Hepatocyte (in vitro differentiated cells): ENCODE results near the gene DBT.

Experiments used
- EZH2 ChIP-seq: fragments of 200-600 bp; sonication (generic); IDR thresholded peaks from 2 replicates; pipeline ENCODE4 v1.6.1; 2016; ENCODE audit warnings: antibody characterized with exemption, mild to moderate bottlenecking, borderline replicate concordance
- EZH2phosphoT487 ChIP-seq: fragments of 200-600 bp; sonication (generic); IDR thresholded peaks from one replicate; pipeline ENCODE4 v1.6.1; 2018; ENCODE audit warnings: antibody characterized with exemption, mild to moderate bottlenecking, low read depth, moderate library complexity; ENCODE audit not compliant: unreplicated experiment, severe bottlenecking
- TF ChIP-seq, protein P1 (sequence below): fragments of 200-600 bp; sonication (generic); IDR thresholded peaks from 2 replicates; pipeline ENCODE4 v1.5.1; 2016; ENCODE audit warnings: antibody characterized with exemption, mild to moderate bottlenecking; ENCODE audit not compliant: poor library complexity

DNA sequence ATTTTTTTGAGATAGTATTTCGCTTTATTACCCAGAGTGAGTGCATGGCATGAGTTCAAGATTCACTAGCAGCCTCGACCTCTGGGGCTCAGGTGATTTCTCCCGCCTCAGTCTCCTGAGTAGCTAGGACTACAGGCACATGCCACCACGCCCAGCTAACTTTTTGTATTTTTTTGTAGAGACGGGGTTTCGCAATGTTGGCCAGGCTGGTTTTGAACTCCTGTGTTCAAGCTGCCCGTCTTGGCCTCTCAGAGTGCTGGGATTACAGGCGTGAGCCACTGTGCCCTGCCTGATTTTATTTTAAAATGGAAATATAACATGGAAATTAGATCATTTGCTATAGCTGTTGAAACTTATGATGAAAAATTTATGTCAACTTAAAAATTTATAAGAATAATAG lies 46.5 kb upstream of the DBT start:
- TF ChIP-seq, protein P1, sequence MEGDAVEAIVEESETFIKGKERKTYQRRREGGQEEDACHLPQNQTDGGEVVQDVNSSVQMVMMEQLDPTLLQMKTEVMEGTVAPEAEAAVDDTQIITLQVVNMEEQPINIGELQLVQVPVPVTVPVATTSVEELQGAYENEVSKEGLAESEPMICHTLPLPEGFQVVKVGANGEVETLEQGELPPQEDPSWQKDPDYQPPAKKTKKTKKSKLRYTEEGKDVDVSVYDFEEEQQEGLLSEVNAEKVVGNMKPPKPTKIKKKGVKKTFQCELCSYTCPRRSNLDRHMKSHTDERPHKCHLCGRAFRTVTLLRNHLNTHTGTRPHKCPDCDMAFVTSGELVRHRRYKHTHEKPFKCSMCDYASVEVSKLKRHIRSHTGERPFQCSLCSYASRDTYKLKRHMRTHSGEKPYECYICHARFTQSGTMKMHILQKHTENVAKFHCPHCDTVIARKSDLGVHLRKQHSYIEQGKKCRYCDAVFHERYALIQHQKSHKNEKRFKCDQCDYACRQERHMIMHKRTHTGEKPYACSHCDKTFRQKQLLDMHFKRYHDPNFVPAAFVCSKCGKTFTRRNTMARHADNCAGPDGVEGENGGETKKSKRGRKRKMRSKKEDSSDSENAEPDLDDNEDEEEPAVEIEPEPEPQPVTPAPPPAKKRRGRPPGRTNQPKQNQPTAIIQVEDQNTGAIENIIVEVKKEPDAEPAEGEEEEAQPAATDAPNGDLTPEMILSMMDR, result no peak
- no peak for TF ChIP-seq EZH2
- no peak for TF ChIP-seq EZH2phosphoT487
